NT2/D1 (cell line): Measurements from ENCODE around the gene UBQLNL.

ENCODE experiments used
- SUZ12 ChIP-seq: IDR thresholded peaks from 2 replicates; pipeline ENCODE4 v1.6.1; 2011; ENCODE audit not compliant: insufficient read length, insufficient read depth; ENCODE audit errors: extremely low read depth
- YY1 ChIP-seq: IDR thresholded peaks from 2 replicates; pipeline ENCODE4 v1.6.1; 2011; ENCODE audit not compliant: insufficient read length, insufficient read depth
- ZNF274 ChIP-seq: IDR thresholded peaks from 2 replicates; pipeline ENCODE4 v1.6.1; 2011; ENCODE audit warnings: mild to moderate bottlenecking, low read depth, low read length

DNA sequence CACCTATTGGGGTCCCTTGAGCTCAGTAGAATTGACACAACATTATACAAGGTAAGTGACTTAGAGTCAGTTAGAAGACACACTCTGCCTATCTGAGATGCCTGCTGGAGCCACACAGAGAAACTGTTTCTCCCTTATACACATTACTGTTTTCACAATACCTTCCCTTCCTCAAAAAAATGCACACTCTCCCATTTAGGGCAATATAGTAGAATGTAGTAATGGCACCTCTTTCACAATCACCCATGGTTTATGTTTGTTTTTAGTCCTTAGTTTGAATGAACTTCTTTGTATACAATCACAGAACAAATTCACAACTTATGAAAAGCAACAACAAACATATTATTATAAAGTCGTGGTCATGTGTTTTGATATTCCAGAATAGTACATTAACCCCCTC lies 17.5 kb upstream of the UBQLNL start:
- TF ChIP-seq ZNF274 (no peak), YY1 (no peak), SUZ12 (no peak)
